Heart right ventricle (tissue), 16 donors: Measurements from ENCODE around the gene FAM3C. TPM values are rescaled to one million over a fixed set of nuclear protein-coding genes. Genes with fewer than 3 reads are reported as not detected.
A peak's percentile ranks its signal among the peaks of the same experiment; 100 is the strongest.

Experiments used
- ATAC-seq, 8 donors: fragments of 200-7000 bp; cut with Tn5 transposase; one replicate each; pipeline ENCODE4 v1.9.1; 2020; ENCODE audit warnings: mild to moderate bottlenecking in 8 of 8, moderate library complexity in 8 of 8, moderate number of reproducible peaks in 1 of 8
- DNase-seq, 2 donors: peaks; one replicate each; pipeline ENCODE4 v3.0.0-alpha.2; 2020
- H3K27ac ChIP-seq, 10 donors: fragments of 200-600 bp; sonication (generic) in 2 of 10; one replicate each; pipeline versions ENCODE4 v1.5.0 to v1.8.0; 2020 to 2022; ENCODE audit warnings: mild to moderate bottlenecking in 3 of 10
- H3K27me3 ChIP-seq, 7 donors: fragments of 200-600 bp; one replicate each; pipeline ENCODE4 v1.8.0; 2021 to 2022; ENCODE audit warnings: mild to moderate bottlenecking in 2 of 7
- H3K36me3 ChIP-seq, 9 donors: fragments of 200-600 bp; sonication (generic) in 1 of 9; one replicate each; pipeline versions ENCODE4 v1.5.0 to v1.8.0; 2020 to 2022; ENCODE audit warnings: mild to moderate bottlenecking in 2 of 9
- H3K4me1 ChIP-seq, 9 donors: fragments of 200-600 bp; sonication (generic) in 1 of 9; one replicate each; pipeline versions ENCODE4 v1.5.0 to v1.8.0; 2020 to 2022; ENCODE audit warnings: mild to moderate bottlenecking in 4 of 9
- H3K4me3 ChIP-seq, 10 donors: fragments of 200-600 bp; sonication (generic) in 2 of 10; one replicate each; pipeline versions ENCODE4 v1.5.0 to v1.8.0; 2020 to 2022; ENCODE audit warnings: mild to moderate bottlenecking in 7 of 10, moderate library complexity in 2 of 10
- H3K9me3 ChIP-seq, 11 donors: fragments of 200-600 bp in 10 of 11; sonication (generic) in 2 of 11; one replicate each; pipeline versions ENCODE4 v1.5.0 to v1.8.0; 2013 to 2022; ENCODE audit warnings: mild to moderate bottlenecking in 2 of 11, control low read depth in 1 of 11, moderate library complexity in 1 of 11
- CTCF ChIP-seq, 9 donors: fragments of 200-600 bp; sonication (generic) in 2 of 9; IDR thresholded peaks; one replicate each; pipeline versions ENCODE4 v1.5.0 to v1.8.0; 2021 to 2022; ENCODE audit warnings: antibody characterized with exemption in 9 of 9, mild to moderate bottlenecking in 5 of 9, moderate library complexity in 1 of 9
- WGBS, 2 donors: extraction: QIAGEN DNeasy Blood & Tissue Kit; methylation state at CpG; one replicate each; pipeline ENCODE4 v1.1.7; 2013; ENCODE audit warnings: inconsistent platforms in 1 of 2; 5-methylcytosine and 5-hydroxymethylcytosine counted together
- intact Hi-C, 10 donors: fragments of 100-400 bp; cut with DNase I; formaldehyde crosslinking; loops; one replicate each; pipeline versions ENCODE4 v1.11.1 to v1.14.2; 2022
- polyA plus RNA-seq, 2 donors: library from polyadenylated mRNA; stranded (reverse); fragments of 200-250 nt; gene quantifications; one replicate each; pipeline ENCODE4 v1.2.3, GENCODE V29; 2013
- total RNA-seq, 10 donors: library from RNA; stranded (reverse); fragmentation: NEBNext Ultra II Directional in 3 of 10; extraction: Animal tissue kit (Norgen Biotek cat#: 25700) in 3 of 10; gene quantifications; one replicate each; pipeline versions ENCODE4 v1.2.1 to v1.2.4, GENCODE V29; 2021 to 2023
- donor health status: Arrhythmogenic right ventricular cardiomyopathy.
- donor health status: ischemic (EF 13 %, LVEDD 7.1; RV severe dilation, severe dysfunction).
- donor health status: healthy with polysubstance abuse.
- donor health status: DM: no; HTN: yes; CAD: no.
- donor health status: DM: no; HTN: no; CAD: no.
- donor health status: ischemic (EF 25% LVEDD 6.9; RV normal size, moderate dysfunction).
- donor health status: ischemic (EF 25% LVEDD 5.7; RV mildly dilated, moderate dysfunction).
- donor health status: healthy.
- donor health status: DM: yes; HTN: yes; CAD: no.
- donor health status: Ischemic cardiomyopathy.
- donor health status: ischemic (EF 35%, LVEDD 5.7; RV mildly dilated, moderate dysfunction).
- donor health status: nonischemic (EF 11% LVEDD 7.7; RV severe dilation, severe dysfunction).
- donor health status: DM: yes; HTN: yes; CAD: no.
- donor health status: PGD.
- donor health status: ischemic (EF 29% LVEDD 5.4; RV normal size, mild dysfunction).
- donor health status: nonischemic (EF 23%, LVEDD 6.1; RV moderate dilation, normal function).

FAM3C gene
- total and polyA plus RNA-seq, 12 donors, result 16.5 to 60.8 (median 43.0) TPM

GRCh38 chr7:121402701-121403100, 6.6 kb upstream of the FAM3C start:
- H3K27ac ChIP-seq, result no peak overlapping the region
- no peak for TF ChIP-seq CTCF (IDR thresholded peaks at IDR 0.05)
- H3K4me3 ChIP-seq, result no peak overlapping the region
- WGBS, 2 donors, result 55 to 74% methylated on average over 1 of the region's 1 CpG
- no peak for ATAC-seq
- H3K36me3 ChIP-seq, result no peaks in the 10 kb centered on the region
- H3K4me1 ChIP-seq, result no peaks in the 10 kb centered on the region
- H3K27me3 ChIP-seq, result no peaks in the 10 kb centered on the region
- no peaks in the 10 kb centered on the region for H3K9me3 ChIP-seq
- intact Hi-C loops, result no loop called here
- no peak for DNase-seq

DNA sequence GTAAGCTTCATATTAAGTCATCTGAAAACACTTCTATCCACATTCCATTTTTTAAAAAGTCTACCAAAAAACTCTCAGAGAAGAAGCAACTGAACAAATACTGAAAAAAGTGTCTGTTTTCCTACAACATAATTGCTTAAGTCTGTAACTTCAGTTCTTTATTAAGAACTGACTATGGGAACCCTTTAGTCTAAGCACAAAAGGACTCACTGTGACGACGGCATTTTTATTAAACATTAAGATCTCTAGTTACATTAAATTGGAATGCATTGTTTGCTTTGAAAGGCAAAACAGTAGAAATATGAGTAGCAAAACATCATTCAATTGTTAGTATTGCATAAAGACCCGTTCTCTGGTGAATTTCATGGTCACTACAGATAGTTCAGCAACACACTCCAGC, 5.8 kb upstream of the FAM3C start:
- 83 to 85% methylated on average over 3 of the region's 3 CpGs for WGBS, 2 donors
- Histone ChIP-seq H3K4me3 (no peak overlapping the region), H3K36me3 (no peaks in the 10 kb centered on the region), H3K27ac (no peak overlapping the region), H3K27me3 (no peaks in the 10 kb centered on the region), H3K9me3 (no peaks in the 10 kb centered on the region), H3K4me1 (peaks cover 0 to 7% (median 0%) of the 10 kb centered on the region in 9 donors)
- intact Hi-C loops, result no loop called here
- no peak for TF ChIP-seq CTCF (IDR thresholded peaks at IDR 0.05)
- DNase-seq (no peak), ATAC-seq (no peak)

DNA sequence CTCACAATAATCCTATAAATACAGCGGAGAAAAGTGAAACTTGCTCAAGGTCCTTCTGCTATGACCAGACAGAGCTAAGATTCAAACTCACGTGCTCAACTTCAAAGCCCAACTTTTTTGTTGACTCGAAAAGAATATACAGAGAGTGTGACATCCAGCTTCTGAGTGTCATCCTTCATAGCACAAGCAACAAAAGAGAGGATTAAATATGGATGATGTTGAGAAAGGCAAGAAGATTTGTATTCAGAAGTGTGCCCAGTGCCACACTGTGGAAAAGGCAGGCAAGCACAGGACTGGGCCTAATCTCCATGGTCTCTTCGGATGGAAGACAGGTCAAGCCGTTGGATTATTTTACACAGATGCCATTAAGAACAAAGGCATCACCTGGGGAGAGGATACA, 2.1 kb upstream of the FAM3C start:
- no peak for DNase-seq
- no peak overlapping the region for H3K27ac ChIP-seq
- H3K36me3 ChIP-seq, result no peaks in the 10 kb centered on the region
- H3K4me3 ChIP-seq, result no peak overlapping the region
- 66 to 79% methylated on average over 5 of the region's 5 CpGs for WGBS, 2 donors
- no peak for ATAC-seq
- H3K27me3 ChIP-seq, result no peaks in the 10 kb centered on the region
- peaks cover 0 to 28% (median 13%) of the 10 kb centered on the region in 9 donors for H3K4me1 ChIP-seq
- peak in 4 of 9 donors; percentile 6 to 32 (median 28) for TF ChIP-seq CTCF (IDR thresholded peaks at IDR 0.05)
- intact Hi-C loops, result loop anchor here in 3 of 10 donors (2.0 to 5.0 kb wide), 3 partner anchors 31 to 49 kb away; no protein-coding TSS in a partner anchor
- H3K9me3 ChIP-seq, result no peaks in the 10 kb centered on the region

- H3K9me3 ChIP-seq, result peaks cover 0 to under 1% (median 0%) of the 10 kb centered on the region in 11 donors
- ATAC-seq, result no peak
- no peak for DNase-seq
- H3K4me1 ChIP-seq, result peaks cover 0 to 28% (median 13%) of the 10 kb centered on the region in 9 donors
- WGBS, 2 donors, result 69 to 72% methylated on average over 2 of the region's 2 CpGs
- H3K27ac ChIP-seq, result no peak overlapping the region
- H3K36me3 ChIP-seq, result peaks cover 0 to under 1% (median 0%) of the 10 kb centered on the region in 9 donors
- TF ChIP-seq CTCF (IDR thresholded peaks at IDR 0.05), result no peak
- intact Hi-C loops, result loop anchor here in 3 of 10 donors (2.0 to 5.0 kb wide), 3 partner anchors 31 to 49 kb away; no protein-coding TSS in a partner anchor
- H3K4me3 ChIP-seq, result no peak overlapping the region
- H3K27me3 ChIP-seq, result no peaks in the 10 kb centered on the region
These were observed 1.7 kb upstream of the FAM3C start for GRCh38 chr7:121397822-121398221.
